ENCODE measurements around the gene KLHL9. TPM values are rescaled to one million over a fixed set of nuclear protein-coding genes. Genes with fewer than 3 reads are reported as not detected.

KLHL9 gene
- polyA plus RNA-seq, 1 of the 3 experiments (the other 2 are of a cell fraction), result 6.8 TPM

GRCh38 chr9:21295992-21296391 lies 39.2 kb downstream of the KLHL9 start:
- no peaks in the 10 kb centered on the region for H4K20me1 ChIP-seq (ENCODE audit: insufficient read depth)
- H3K27me3 ChIP-seq (ENCODE audit: insufficient read depth), result no peaks in the 10 kb centered on the region; the same call in 1 of the 2 replicates
- no peak overlapping the region for H3K9ac ChIP-seq
- 11% methylated on average over 1 of the region's 1 CpG for WGBS (ENCODE audit: low lambda C conversion rate)
- H3K4me1 ChIP-seq (ENCODE audit: control insufficient read depth in 1 of 2, insufficient read depth in 2 of 2, low read depth in 1 of 2, low read length in 1 of 2), result no peaks in the 10 kb centered on the region
- H3K27ac ChIP-seq (ENCODE audit: low read depth in 2 of 2, low read length in 1 of 2), result no peak overlapping the region
- no peaks in the 10 kb centered on the region for H3K9me2 ChIP-seq
- ChIA-PET CTCF (interaction anchor here (1.0 kb wide), 2 partner anchors 23 to 100 kb away, joined by 3 to 5 read pairs; no protein-coding TSS in a partner anchor), POLR2A (no interaction called here)
- H3K36me3 ChIP-seq (replicated peaks in 1 of 2; ENCODE audit: control insufficient read depth in 1 of 2, insufficient read depth in 2 of 2, low read length in 1 of 2), result no peaks in the 10 kb centered on the region
- no peaks in the 10 kb centered on the region for H3K79me2 ChIP-seq (ENCODE audit: insufficient read depth)
- no peak overlapping the region for H2AFZ ChIP-seq (ENCODE audit: low read depth)
- H3K4me2 ChIP-seq, result no peak overlapping the region
- H3K4me3 ChIP-seq (ENCODE audit: low read depth in 2 of 2, low read length in 1 of 2), result no peak overlapping the region
- DNase-seq, result no peak
- no peaks in the 10 kb centered on the region for H3F3A ChIP-seq (replicated peaks; ENCODE audit: insufficient read depth)
- no peak for TF ChIP-seq NFIC (IDR thresholded peaks at IDR 0.05; ENCODE audit: borderline replicate concordance)
- no peak for TF ChIP-seq CTCF (IDR thresholded peaks at IDR 0.05)
- no peak for TF ChIP-seq TEAD4 (IDR thresholded peaks at IDR 0.05; ENCODE audit: borderline replicate concordance, insufficient read depth)
- no peak for TF ChIP-seq RCOR1 (IDR thresholded peaks at IDR 0.05; ENCODE audit: low read length)
- no peak for TF ChIP-seq FOXM1 (IDR thresholded peaks at IDR 0.05; ENCODE audit: low read depth)
- TF ChIP-seq RFX5 (IDR thresholded peaks at IDR 0.05; ENCODE audit: low read length), result no peak
- TF ChIP-seq RXRA (IDR thresholded peaks at IDR 0.05; ENCODE audit: borderline replicate concordance, low read depth), result no peak
- H3K9me3 ChIP-seq, result no peaks in the 10 kb centered on the region

- no peak overlapping the region for H3K9ac ChIP-seq
- no peaks in the 10 kb centered on the region for H3K4me1 ChIP-seq (ENCODE audit: control insufficient read depth in 1 of 2, insufficient read depth in 2 of 2, low read depth in 1 of 2, low read length in 1 of 2)
- DNase-seq, result no peak
- H3F3A ChIP-seq (replicated peaks; ENCODE audit: insufficient read depth), result no peaks in the 10 kb centered on the region
- no peak overlapping the region for H3K27ac ChIP-seq (ENCODE audit: low read depth in 2 of 2, low read length in 1 of 2)
- H3K9me3 ChIP-seq, result no peaks in the 10 kb centered on the region
- H4K20me1 ChIP-seq (ENCODE audit: insufficient read depth), result no peaks in the 10 kb centered on the region
- H3K4me3 ChIP-seq (ENCODE audit: low read depth in 2 of 2, low read length in 1 of 2), result no peak overlapping the region
- no peaks in the 10 kb centered on the region for H3K36me3 ChIP-seq (replicated peaks in 1 of 2; ENCODE audit: control insufficient read depth in 1 of 2, insufficient read depth in 2 of 2, low read length in 1 of 2)
- POLR2A ChIA-PET, result no interaction called here
- no peaks in the 10 kb centered on the region; the same call in 1 of the 2 replicates for H3K27me3 ChIP-seq (ENCODE audit: insufficient read depth)
- H3K79me2 ChIP-seq (ENCODE audit: insufficient read depth), result no peaks in the 10 kb centered on the region
- 12% methylated on average over 6 of the region's 6 CpGs for WGBS (ENCODE audit: low lambda C conversion rate)
- H3K4me2 ChIP-seq, result no peak overlapping the region
- CTCF ChIA-PET, result interaction anchor here (0.6 kb wide), 1 partner anchor 414 kb away, joined by 3 read pairs; no protein-coding TSS in a partner anchor
- no peak overlapping the region for H2AFZ ChIP-seq (ENCODE audit: low read depth)
- no peaks in the 10 kb centered on the region for H3K9me2 ChIP-seq
- TF ChIP-seq MXI1 (IDR thresholded peaks at IDR 0.05; ENCODE audit: low read depth, low read length) (no peak), FOSL2 (IDR thresholded peaks at IDR 0.05; ENCODE audit: borderline replicate concordance, low read depth) (no peak), CTCF (IDR thresholded peaks at IDR 0.05) (no peak), USF1 (IDR thresholded peaks at IDR 0.05; ENCODE audit: borderline replicate concordance, low read depth) (no peak), ELF1 (IDR thresholded peaks at IDR 0.05) (no peak), REST (IDR thresholded peaks at IDR 0.05; ENCODE audit: low read depth, low read length) (no peak), MEF2A (IDR thresholded peaks at IDR 0.05; ENCODE audit: borderline replicate concordance, low read depth) (no peak), USF2 (IDR thresholded peaks at IDR 0.05; ENCODE audit: borderline replicate concordance, low read depth, low read length) (no peak)
Measured at GRCh38 chr9:21294904-21295538, 40.2 kb downstream of the KLHL9 start.

Data from SK-N-SH (cell line).